NCI-H345 treated with DMSO at 0.1 percent for 48 hours (cell line): ENCODE data around the gene HEATR9.

ENCODE experiments used
- DNase-seq: peaks from one replicate; lab custom pipeline; 2025; ENCODE audit not compliant: unreplicated experiment; lab: John Stamatoyannopoulos, UW

Gene HEATR9

DNA sequence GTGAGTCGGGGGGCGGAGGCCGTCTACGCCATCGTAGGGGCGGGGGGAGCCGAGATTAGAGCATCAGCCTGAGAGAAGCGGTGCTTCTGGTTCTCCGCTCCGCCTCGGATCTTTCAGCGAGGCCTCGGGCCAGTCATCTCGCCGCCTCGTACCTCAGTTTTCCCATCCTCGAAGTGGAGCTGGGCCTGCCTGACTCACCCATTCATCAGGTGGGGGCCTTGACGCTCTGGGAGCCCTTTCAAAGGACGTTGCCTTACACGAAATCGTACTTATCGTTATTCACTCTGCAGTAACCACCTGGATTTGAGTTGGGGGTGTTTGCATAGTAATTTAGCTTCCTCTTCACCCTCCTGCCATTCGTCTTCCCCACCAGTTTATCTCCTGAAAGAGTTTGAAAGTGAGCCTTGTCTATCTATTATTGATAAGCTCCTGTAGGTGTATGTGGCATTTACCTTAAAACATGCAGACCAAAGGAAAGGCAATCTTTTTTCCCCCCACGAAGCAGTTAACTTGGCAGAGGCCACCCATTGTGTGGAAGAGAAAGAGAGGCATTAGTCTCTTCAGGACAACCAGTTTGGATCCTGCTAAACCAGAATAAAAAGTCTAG lies 58.7 kb downstream of the HEATR9 start:
- DNase-seq: no peak

GRCh38 chr17:35808962-35809854 lies 59.5 kb downstream of the HEATR9 start, which contains the start of gene TAF15:
TSS of gene TAF15 (plus strand) at chr17:35809484. CDS start at chr17:35809570, 86 bp downstream.
- DNase-seq: peak; percentile 99

- no peak for DNase-seq
Measured at GRCh38 chr17:35808240-35808961, 60.3 kb downstream of the HEATR9 start.

- no peak for DNase-seq
Measured at GRCh38 chr17:35807371-35808144, 61.1 kb downstream of the HEATR9 start.
